HepG2 (cell line): ENCODE results near the gene SEC14L1. TPM values are rescaled to one million over a fixed set of nuclear protein-coding genes. Genes with fewer than 3 reads are reported as not detected.

Experiments
- ARID4A ChIP-seq: sonication (generic); formaldehyde crosslinking; IDR thresholded peaks from 2 replicates; pipeline ENCODE4 v1.5.0; 2020; ENCODE audit warnings: mild to moderate bottlenecking, missing genetic modification reagents, borderline replicate concordance
- ATF6 ChIP-seq: sonication (generic); formaldehyde crosslinking; conservative IDR thresholded peaks from 2 replicates; pipeline ENCODE4 v1.4.0; 2020; ENCODE audit warnings: missing genetic modification reagents
- E2F5 ChIP-seq: sonication (generic); formaldehyde crosslinking; conservative IDR thresholded peaks from 2 replicates; pipeline ENCODE4 v1.4.0; 2020; ENCODE audit warnings: missing genetic modification reagents
- FOXK1 ChIP-seq: sonication (generic); formaldehyde crosslinking; IDR thresholded peaks from 2 replicates; pipeline ENCODE4 v1.4.0; 2020; ENCODE audit warnings: low read depth, missing genetic modification reagents, borderline replicate concordance
- ISL2 ChIP-seq: sonication (generic); formaldehyde crosslinking; IDR thresholded peaks from 2 replicates; pipeline ENCODE4 v1.5.0; 2020; ENCODE audit warnings: missing genetic modification reagents
- TCF7L2 ChIP-seq: IDR thresholded peaks from 2 replicates; pipeline ENCODE4 v1.6.1; 2011; ENCODE audit warnings: mild to moderate bottlenecking, low read depth, low read length, moderate library complexity
- ZNF18 ChIP-seq: sonication (generic); formaldehyde crosslinking; IDR thresholded peaks from 2 replicates; pipeline ENCODE4 v1.8.0; 2022; ENCODE audit warnings: mild to moderate bottlenecking, missing genetic modification reagents; ENCODE audit not compliant: insufficient replicate concordance
- ZNF207 ChIP-seq: fragments of 450-650 bp; IDR thresholded peaks from 2 replicates; pipeline ENCODE4 v1.6.1; 2016; ENCODE audit warnings: antibody characterized with exemption, borderline replicate concordance
- ZNF512 ChIP-seq: sonication (generic); formaldehyde crosslinking; IDR thresholded peaks from 2 replicates; pipeline ENCODE4 v1.4.0; 2020; ENCODE audit warnings: mild to moderate bottlenecking, missing genetic modification reagents
- ZSCAN25 ChIP-seq: sonication (generic); formaldehyde crosslinking; IDR thresholded peaks from 2 replicates; pipeline ENCODE4 v1.8.0; 2022; ENCODE audit warnings: mild to moderate bottlenecking, missing genetic modification reagents
- ZZZ3 ChIP-seq: sonication (generic); formaldehyde crosslinking; IDR thresholded peaks from 2 replicates; pipeline ENCODE4 v1.4.0; 2020; ENCODE audit warnings: missing genetic modification reagents, mild to moderate bottlenecking, borderline replicate concordance
- polyA plus RNA-seq, 8 experiments: library from polyadenylated mRNA; depleted of rRNA in 3 of 8; stranded (reverse) in 7 of 8; unstranded in 1 of 8; fragments of >200 nt; fragmentation: Illumina TruSeq in 4 of 8; extraction: Trizol in 4 of 8; gene quantifications; 2 replicates each; pipeline versions ENCODE4 v1.2.1 to v1.2.3, GENCODE V29; 2011 to 2016; ENCODE audit warnings: low read depth in 4 of 8, missing spikeins in 1 of 8, mixed read lengths in 1 of 8; ENCODE audit not compliant: insufficient read depth in 1 of 8
- total RNA-seq, 5 experiments: library from RNA; depleted of rRNA; stranded (reverse); fragments of >200 nt; fragmentation: Illumina TruSeq; extraction: Trizol; gene quantifications; 2 replicates each; pipeline ENCODE4 v1.2.3, GENCODE V29; 2016; ENCODE audit warnings: low read depth in 1 of 5
- TF ChIP-seq, protein P1 (sequence below): sonication (generic); formaldehyde crosslinking; IDR thresholded peaks from 2 replicates; pipeline ENCODE4 v1.9.0; 2021; ENCODE audit warnings: missing genetic modification reagents, mild to moderate bottlenecking, borderline replicate concordance
- TF ChIP-seq, protein P2 (sequence below): sonication (generic); formaldehyde crosslinking; IDR thresholded peaks from 2 replicates; pipeline ENCODE4 v1.5.1; 2020; ENCODE audit warnings: mild to moderate bottlenecking, moderate library complexity, missing genetic modification reagents

The SEC14L1 gene
- total and polyA plus RNA-seq, 2 of the 13 experiments (the other 11 are each of a cell fraction or from before 2014, with no cell fraction given): 26.3 to 43.9 TPM

DNA sequence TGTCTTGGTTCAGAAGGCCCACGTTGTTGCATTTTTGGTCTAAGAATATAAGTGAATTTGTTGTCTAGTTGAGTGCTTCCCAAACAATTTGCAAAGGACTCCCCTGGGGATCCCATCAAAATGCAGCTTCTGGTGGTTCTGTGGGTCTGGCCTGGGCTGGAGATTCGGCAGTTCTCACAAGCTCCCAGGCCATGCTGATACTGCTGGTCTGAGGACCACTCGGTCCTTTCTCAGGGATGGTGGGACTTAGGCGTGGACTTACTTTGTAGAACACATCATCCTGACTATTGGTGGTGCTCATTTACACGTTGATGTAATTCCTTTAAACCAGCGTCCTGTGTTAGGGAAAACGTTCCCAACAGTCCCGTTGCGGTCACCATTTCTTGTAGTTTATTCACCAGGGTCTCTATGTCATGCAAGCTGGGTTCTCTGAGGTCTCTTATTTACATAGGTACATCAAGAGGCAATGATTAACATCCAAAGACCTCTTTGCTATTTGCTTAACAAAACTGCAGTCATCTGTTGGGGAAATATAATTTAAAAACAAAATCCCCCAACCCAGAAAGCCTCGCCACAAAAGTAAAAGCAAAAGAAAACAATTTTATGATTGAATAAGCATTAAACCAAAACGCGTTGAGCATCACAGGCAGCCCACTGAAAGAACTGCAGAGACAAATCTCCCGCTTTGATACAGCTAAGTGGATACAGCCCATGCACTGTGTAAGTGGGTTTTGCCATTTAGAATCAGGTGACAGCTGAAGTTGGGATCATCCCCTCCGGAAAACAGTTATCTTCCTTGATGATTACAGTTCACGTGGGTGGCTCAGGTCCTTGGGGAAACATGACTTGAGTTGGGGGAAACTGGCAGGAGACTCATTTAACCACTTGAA is 39.0 kb upstream of the SEC14L1 start (continued):
- TF ChIP-seq ATF6 (CRISPR knock-in tag): no peak
- TF ChIP-seq ZZZ3 (CRISPR knock-in tag): no peak
- TF ChIP-seq ZNF512: no peak
- TF ChIP-seq ARID4A (CRISPR knock-in tag): no peak; the same call in 1 of the 2 replicates
- TF ChIP-seq, protein P1, sequence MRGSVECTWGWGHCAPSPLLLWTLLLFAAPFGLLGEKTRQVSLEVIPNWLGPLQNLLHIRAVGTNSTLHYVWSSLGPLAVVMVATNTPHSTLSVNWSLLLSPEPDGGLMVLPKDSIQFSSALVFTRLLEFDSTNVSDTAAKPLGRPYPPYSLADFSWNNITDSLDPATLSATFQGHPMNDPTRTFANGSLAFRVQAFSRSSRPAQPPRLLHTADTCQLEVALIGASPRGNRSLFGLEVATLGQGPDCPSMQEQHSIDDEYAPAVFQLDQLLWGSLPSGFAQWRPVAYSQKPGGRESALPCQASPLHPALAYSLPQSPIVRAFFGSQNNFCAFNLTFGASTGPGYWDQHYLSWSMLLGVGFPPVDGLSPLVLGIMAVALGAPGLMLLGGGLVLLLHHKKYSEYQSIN (CRISPR knock-in tag): no peak
- TF ChIP-seq, protein P2, sequence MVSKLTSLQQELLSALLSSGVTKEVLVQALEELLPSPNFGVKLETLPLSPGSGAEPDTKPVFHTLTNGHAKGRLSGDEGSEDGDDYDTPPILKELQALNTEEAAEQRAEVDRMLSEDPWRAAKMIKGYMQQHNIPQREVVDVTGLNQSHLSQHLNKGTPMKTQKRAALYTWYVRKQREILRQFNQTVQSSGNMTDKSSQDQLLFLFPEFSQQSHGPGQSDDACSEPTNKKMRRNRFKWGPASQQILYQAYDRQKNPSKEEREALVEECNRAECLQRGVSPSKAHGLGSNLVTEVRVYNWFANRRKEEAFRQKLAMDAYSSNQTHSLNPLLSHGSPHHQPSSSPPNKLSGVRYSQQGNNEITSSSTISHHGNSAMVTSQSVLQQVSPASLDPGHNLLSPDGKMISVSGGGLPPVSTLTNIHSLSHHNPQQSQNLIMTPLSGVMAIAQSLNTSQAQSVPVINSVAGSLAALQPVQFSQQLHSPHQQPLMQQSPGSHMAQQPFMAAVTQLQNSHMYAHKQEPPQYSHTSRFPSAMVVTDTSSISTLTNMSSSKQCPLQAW: peak; percentile 62; the same call in 1 of the 2 replicates
- no peak for TF ChIP-seq ZNF18
- TF ChIP-seq ZSCAN25: no peak
- TF ChIP-seq ISL2 (CRISPR knock-in tag): peak; percentile 56; the same call in 1 of the 2 replicates
- no peak for TF ChIP-seq TCF7L2
- no peak for TF ChIP-seq ZNF207
- TF ChIP-seq E2F5: no peak
- TF ChIP-seq FOXK1: no peak; the same call in 1 of the 2 replicates
